ENCODE results near the gene ATP5MG.
"Not testable (repeated sequence)": the region's sequence is repeated elsewhere in the genome, so short reads cannot be mapped to it uniquely, and the experiment has no call there.

The ATP5MG gene

DNA sequence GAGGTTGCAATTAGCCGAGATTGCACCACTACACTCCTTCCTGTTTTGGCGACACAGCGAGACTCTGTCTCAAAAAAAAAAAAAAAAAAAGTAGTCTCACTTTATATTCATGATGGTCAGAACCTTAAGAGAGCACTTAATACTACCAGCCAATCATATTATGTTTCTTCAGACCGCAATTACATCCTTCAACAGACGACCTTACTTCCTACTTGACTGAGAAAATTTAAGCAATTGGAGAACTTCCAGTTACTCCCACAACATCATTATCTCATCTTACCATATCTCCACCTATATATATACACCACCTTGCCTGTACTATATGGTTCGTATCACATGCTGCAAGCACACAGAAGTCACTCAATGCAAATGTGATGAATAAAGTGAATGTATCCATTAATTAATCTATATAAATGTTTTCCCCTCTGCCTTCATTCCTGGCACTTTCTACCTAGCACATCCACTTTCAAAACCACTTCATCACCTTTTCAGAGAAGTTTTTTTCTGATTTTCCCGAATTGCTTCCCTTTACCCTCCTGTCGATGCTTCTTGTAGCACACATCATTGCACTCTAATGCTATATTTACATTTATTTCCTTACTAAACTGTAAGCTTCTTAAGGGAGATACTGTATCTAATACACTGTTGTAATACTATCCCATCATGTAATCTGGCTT is 13.8 kb downstream of the ATP5MG start:
- ChIA-PET POLR2A (ENCODE audit: low non-redundant PET) (no interaction called here), CTCF (no interaction called here)
- H3K27ac ChIP-seq = no peak overlapping the region
- DNase-seq (ENCODE audit: low spot score) = no peak
- TF ChIP-seq, protein P1, sequence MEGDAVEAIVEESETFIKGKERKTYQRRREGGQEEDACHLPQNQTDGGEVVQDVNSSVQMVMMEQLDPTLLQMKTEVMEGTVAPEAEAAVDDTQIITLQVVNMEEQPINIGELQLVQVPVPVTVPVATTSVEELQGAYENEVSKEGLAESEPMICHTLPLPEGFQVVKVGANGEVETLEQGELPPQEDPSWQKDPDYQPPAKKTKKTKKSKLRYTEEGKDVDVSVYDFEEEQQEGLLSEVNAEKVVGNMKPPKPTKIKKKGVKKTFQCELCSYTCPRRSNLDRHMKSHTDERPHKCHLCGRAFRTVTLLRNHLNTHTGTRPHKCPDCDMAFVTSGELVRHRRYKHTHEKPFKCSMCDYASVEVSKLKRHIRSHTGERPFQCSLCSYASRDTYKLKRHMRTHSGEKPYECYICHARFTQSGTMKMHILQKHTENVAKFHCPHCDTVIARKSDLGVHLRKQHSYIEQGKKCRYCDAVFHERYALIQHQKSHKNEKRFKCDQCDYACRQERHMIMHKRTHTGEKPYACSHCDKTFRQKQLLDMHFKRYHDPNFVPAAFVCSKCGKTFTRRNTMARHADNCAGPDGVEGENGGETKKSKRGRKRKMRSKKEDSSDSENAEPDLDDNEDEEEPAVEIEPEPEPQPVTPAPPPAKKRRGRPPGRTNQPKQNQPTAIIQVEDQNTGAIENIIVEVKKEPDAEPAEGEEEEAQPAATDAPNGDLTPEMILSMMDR (conservative IDR thresholded peaks at IDR 0.05; ENCODE audit: low read depth) = no peak

DNA sequence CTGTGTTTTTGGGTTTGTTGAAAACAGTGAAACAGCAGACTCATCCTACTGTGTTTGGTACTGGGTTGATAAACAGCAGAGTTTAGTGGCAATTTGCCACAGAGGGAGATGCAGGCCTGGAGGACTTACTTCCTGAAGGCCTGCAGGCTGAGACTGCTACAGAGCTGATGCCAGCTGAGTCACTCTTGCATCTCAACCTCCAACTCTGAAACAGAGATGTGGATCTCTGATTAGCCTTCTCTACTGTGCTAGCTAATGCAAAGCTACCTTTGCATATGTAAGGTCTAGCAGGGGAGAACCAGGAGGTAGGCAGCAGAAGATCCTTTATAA is 14.3 kb downstream of the ATP5MG start:
- CTCF ChIA-PET = no interaction called here
- TF ChIP-seq, protein P1 (conservative IDR thresholded peaks at IDR 0.05; ENCODE audit: low read depth) = no peak
- no peak overlapping the region for H3K27ac ChIP-seq
- POLR2A ChIA-PET (ENCODE audit: low non-redundant PET) = no interaction called here
- DNase-seq (ENCODE audit: low spot score) = peak; percentile 69

DNA sequence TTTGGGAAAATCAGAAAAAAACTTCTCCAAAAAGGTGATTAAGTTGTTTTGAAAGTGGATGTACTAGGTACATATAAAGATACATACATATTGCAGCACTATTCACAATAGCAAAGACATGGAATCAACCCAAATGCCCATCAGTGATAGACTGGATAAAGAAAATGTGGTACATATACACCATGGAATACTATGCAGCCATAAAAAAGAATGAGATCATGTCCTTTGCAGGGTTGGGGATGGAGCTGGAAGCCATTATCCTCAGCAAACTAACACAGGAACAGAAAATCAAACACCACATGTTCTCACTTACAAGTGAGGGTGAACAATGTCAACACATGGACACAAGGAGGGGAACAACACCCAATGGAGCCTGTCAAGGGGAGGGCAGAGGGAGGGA is 15.5 kb downstream of the ATP5MG start:
- CTCF ChIA-PET; POLR2A ChIA-PET (ENCODE audit: low non-redundant PET); DNase-seq (ENCODE audit: low spot score): not testable (repeated sequence)

DNA sequence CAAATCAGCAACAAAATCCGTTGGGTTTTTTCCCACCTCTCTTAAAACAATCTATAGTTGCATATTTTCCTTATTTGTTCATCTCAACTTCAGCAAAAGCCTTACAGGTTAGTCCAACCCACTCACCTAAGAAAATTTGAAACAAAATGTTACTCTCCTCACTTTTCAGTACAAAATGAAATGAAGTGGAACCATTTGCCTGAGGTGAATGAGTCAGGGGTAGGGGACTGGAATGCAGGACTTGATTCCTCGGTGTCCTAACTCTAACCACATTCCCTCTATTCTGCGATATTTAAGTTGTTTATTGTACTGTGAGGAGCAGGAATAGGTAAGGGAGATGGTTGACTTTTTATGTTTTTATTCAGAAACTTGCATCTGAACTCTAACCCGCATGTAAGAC is 16.4 kb downstream of the ATP5MG start:
- CTCF ChIA-PET = no interaction called here
- POLR2A ChIA-PET (ENCODE audit: low non-redundant PET) = no interaction called here
- H3K27ac ChIP-seq = no peak overlapping the region
- TF ChIP-seq, protein P1 (conservative IDR thresholded peaks at IDR 0.05; ENCODE audit: low read depth) = no peak
- no peak for DNase-seq (ENCODE audit: low spot score)

More for the DNA sequence above, 15.5 kb downstream of the ATP5MG start:
- H3K27ac ChIP-seq = not testable (repeated sequence)

DNA sequence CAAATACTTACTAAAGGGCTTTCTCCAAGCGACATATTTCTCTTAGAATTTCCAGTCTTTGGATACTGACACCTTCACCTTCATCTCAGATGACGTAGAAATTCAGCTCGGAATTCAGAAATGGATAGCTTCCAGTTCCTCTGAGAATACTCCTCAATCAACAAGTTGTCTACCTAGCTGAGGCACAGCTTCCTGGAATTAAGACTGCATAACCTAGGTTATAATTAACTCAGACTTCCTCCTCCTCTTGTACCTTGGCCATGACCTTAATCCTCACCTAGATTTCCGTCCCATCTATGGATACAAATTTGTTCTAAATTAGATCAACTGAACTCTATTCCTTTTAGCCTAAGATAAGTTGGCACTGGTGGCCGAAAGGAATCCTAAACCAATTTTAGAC is 17.4 kb downstream of the ATP5MG start:
- H3K27ac ChIP-seq = no peak overlapping the region
- ChIA-PET CTCF (interaction anchor here (0.7 kb wide), 1 partner anchor 21 kb away, joined by 9 read pairs; no protein-coding TSS in a partner anchor), POLR2A (ENCODE audit: low non-redundant PET) (no interaction called here)
- TF ChIP-seq, protein P1 (conservative IDR thresholded peaks at IDR 0.05; ENCODE audit: low read depth) = no peak
- no peak for DNase-seq (ENCODE audit: low spot score)

DNA sequence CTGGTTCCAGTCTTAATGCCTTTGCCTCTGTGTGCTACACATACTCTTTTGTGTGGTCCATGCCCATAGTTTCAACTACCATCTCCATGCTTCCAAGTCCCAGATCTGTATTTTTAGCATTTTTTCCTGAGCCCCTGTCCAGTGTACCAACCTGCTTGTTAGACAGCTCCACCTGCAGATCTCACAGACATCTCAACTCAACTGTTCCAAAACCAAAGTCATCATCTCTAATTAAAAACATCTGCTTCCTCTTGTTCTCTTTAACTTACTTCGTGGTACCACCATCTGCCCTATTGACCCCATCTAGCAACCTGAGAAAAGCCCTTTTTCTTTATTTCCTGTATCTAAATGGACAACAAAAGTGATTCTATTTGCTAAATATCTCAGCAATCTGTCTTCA is 26.3 kb downstream of the ATP5MG start:
- TF ChIP-seq, protein P1 (conservative IDR thresholded peaks at IDR 0.05; ENCODE audit: low read depth) = no peak
- ChIA-PET CTCF (interaction anchor here (0.7 kb wide), 1 partner anchor 62 kb away, joined by 3 read pairs; no protein-coding TSS in a partner anchor), POLR2A (ENCODE audit: low non-redundant PET) (interaction anchor here (0.6 kb wide), 1 partner anchor 105 kb away, joined by 3 read pairs; no protein-coding TSS in a partner anchor)
- no peak for DNase-seq (ENCODE audit: low spot score)
- H3K27ac ChIP-seq = no peak overlapping the region

DNA sequence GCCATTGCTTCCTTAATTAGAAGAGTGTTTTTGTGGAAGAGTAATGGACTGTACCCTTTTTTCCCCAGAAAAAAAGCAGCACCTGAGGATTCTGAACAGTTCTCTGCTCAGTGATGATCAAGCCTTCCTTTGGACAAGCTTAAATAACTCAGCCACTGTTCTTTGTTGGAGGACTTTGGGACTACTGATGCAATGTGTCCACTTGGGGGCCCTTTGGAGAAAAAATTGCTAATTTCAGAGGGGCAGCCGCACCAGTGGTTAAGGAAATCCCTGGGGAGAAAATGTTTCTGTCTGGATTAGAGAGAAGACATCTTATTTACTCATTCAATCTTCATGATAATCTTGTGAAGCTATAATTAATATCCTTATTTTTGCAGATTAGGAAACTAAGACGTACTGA is 29.6 kb downstream of the ATP5MG start:
- H3K27ac ChIP-seq = no peak overlapping the region
- ChIA-PET POLR2A (ENCODE audit: low non-redundant PET) (no interaction called here), CTCF (interaction anchor here (0.6 to 0.9 kb wide), 3 partner anchors 29 to 1107 kb away, joined by 3 to 6 read pairs (median 5); no protein-coding TSS in a partner anchor)
- TF ChIP-seq, protein P1 (conservative IDR thresholded peaks at IDR 0.05; ENCODE audit: low read depth) = no peak
- no peak for DNase-seq (ENCODE audit: low spot score)
